ENCODE data around the gene CEACAM19. TPM values are rescaled to one million over a fixed set of nuclear protein-coding genes. Genes with fewer than 3 reads are reported as not detected.

The CEACAM19 gene
- total and polyA plus RNA-seq, 2 of the 8 experiments (the other 6 are each of a cell fraction or from before 2014, with no cell fraction given), result 3.1 to 3.4 TPM

GRCh38 chr19:44687888-44688287 lies 16.6 kb downstream of the CEACAM19 start (continued):
- no peak for TF ChIP-seq CTCF (IDR thresholded peaks at IDR 0.05; ENCODE audit: control extremely low read depth in 1 of 3, insufficient read depth in 1 of 3, low read depth in 1 of 3, low read length in 3 of 3)
- TF ChIP-seq POU5F1 (IDR thresholded peaks at IDR 0.05; ENCODE audit: low read depth, low read length), result no peak
- TF ChIP-seq BCL11A (IDR thresholded peaks at IDR 0.05; ENCODE audit: low read depth in 2 of 2, low read length in 2 of 2), result no peak
- TF ChIP-seq TCF12 (IDR thresholded peaks at IDR 0.05; ENCODE audit: low read depth, low read length), result no peak
- TF ChIP-seq ASH2L (IDR thresholded peaks at IDR 0.05; ENCODE audit: low read length), result no peak
- TF ChIP-seq RAD21 (IDR thresholded peaks at IDR 0.05 in 1 of 2, conservative IDR thresholded peaks at IDR 0.05 in 1 of 2; ENCODE audit: low read depth in 2 of 2, low read length in 2 of 2), result no peak
- no peak for TF ChIP-seq EP300 (IDR thresholded peaks at IDR 0.05; ENCODE audit: borderline replicate concordance in 1 of 2, low read depth in 2 of 2, low read length in 2 of 2)
- no peak for TF ChIP-seq KDM4A (IDR thresholded peaks at IDR 0.05; ENCODE audit: low read depth, low read length, severe bottlenecking)
